ENCODE data around the gene GAPDHS. TPM values are rescaled to one million over a fixed set of nuclear protein-coding genes. Genes with fewer than 3 reads are reported as not detected.

GAPDHS gene
- total RNA-seq, 2 donors from 2014 or later = 13.4 TPM; not detected in 1

- WGBS = 83% methylated on average over 3 of the region's 3 CpGs
- TF ChIP-seq POLR2A (IDR thresholded peaks at IDR 0.05) (no peak), CTCF (IDR thresholded peaks at IDR 0.05) (no peak), POLR2AphosphoS5 (IDR thresholded peaks at IDR 0.05) (no peak)
- H3K4me1 ChIP-seq (replicated peaks) = no peaks in the 10 kb centered on the region
- no peak overlapping the region for H3K27ac ChIP-seq
- H3K36me3 ChIP-seq = no peaks in the 10 kb centered on the region
- H3K27me3 ChIP-seq (replicated peaks; ENCODE audit: insufficient read depth) = peaks cover 4% of the 10 kb centered on the region
- H3K4me3 ChIP-seq = no peak overlapping the region
- intact Hi-C loops (cut with DNase I) = no loop called here
- DNase-seq (ENCODE audit: low spot score) = no peak
- H3K9me3 ChIP-seq = no peaks in the 10 kb centered on the region
Measured at GRCh38 chr19:35516310-35516709, 16.9 kb upstream of the GAPDHS start.

- 79% methylated on average over 2 of the region's 2 CpGs for WGBS
- H3K27me3 ChIP-seq (replicated peaks; ENCODE audit: insufficient read depth) = peaks cover 4% of the 10 kb centered on the region
- no peaks in the 10 kb centered on the region for H3K4me1 ChIP-seq (replicated peaks)
- no peaks in the 10 kb centered on the region for H3K9me3 ChIP-seq
- H3K4me3 ChIP-seq = no peak overlapping the region
- DNase-seq (ENCODE audit: low spot score) = no peak
- intact Hi-C loops (cut with DNase I) = no loop called here
- no peaks in the 10 kb centered on the region for H3K36me3 ChIP-seq
- TF ChIP-seq POLR2A (IDR thresholded peaks at IDR 0.05) (no peak), POLR2AphosphoS5 (IDR thresholded peaks at IDR 0.05) (no peak), CTCF (IDR thresholded peaks at IDR 0.05) (no peak)
- H3K27ac ChIP-seq = no peak overlapping the region
Measured at GRCh38 chr19:35517342-35517741, 15.9 kb upstream of the GAPDHS start.

GRCh38 chr19:35518313-35518712 lies 14.9 kb upstream of the GAPDHS start:
- TF ChIP-seq CTCF (IDR thresholded peaks at IDR 0.05) = no peak
- TF ChIP-seq POLR2A (IDR thresholded peaks at IDR 0.05) = no peak
- no peak for TF ChIP-seq POLR2AphosphoS5 (IDR thresholded peaks at IDR 0.05)
- H3K4me1 ChIP-seq (replicated peaks) = no peaks in the 10 kb centered on the region
- intact Hi-C loops (cut with DNase I) = no loop called here
- no peak overlapping the region for H3K4me3 ChIP-seq
- H3K9me3 ChIP-seq = no peaks in the 10 kb centered on the region
- H3K27me3 ChIP-seq (replicated peaks; ENCODE audit: insufficient read depth) = peaks cover 4% of the 10 kb centered on the region
- WGBS = 76% methylated on average over 6 of the region's 6 CpGs
- H3K27ac ChIP-seq = no peak overlapping the region
- no peaks in the 10 kb centered on the region for H3K36me3 ChIP-seq
- no peak for DNase-seq (ENCODE audit: low spot score)

- intact Hi-C loops (cut with DNase I) = no loop called here
- TF ChIP-seq POLR2AphosphoS5 (IDR thresholded peaks at IDR 0.05) = no peak
- no peak for TF ChIP-seq CTCF (IDR thresholded peaks at IDR 0.05)
- TF ChIP-seq POLR2A (IDR thresholded peaks at IDR 0.05) = no peak
- no peak overlapping the region for H3K27ac ChIP-seq
- WGBS = 29% methylated on average over 7 of the region's 7 CpGs
- H3K4me3 ChIP-seq = no peak overlapping the region
- no peaks in the 10 kb centered on the region for H3K4me1 ChIP-seq (replicated peaks)
- peaks cover 3% of the 10 kb centered on the region for H3K27me3 ChIP-seq (replicated peaks; ENCODE audit: insufficient read depth)
- no peak for DNase-seq (ENCODE audit: low spot score)
- no peaks in the 10 kb centered on the region for H3K36me3 ChIP-seq
- no peaks in the 10 kb centered on the region for H3K9me3 ChIP-seq
Measured at GRCh38 chr19:35519291-35519690, 14.0 kb upstream of the GAPDHS start.

GRCh38 chr19:35521124-35521743 lies 12.0 kb upstream of the GAPDHS start:
- H3K27ac ChIP-seq = no peak overlapping the region
- TF ChIP-seq CTCF (IDR thresholded peaks at IDR 0.05) = no peak
- TF ChIP-seq POLR2AphosphoS5 (IDR thresholded peaks at IDR 0.05) = no peak
- TF ChIP-seq POLR2A (IDR thresholded peaks at IDR 0.05) = no peak
- no peaks in the 10 kb centered on the region for H3K9me3 ChIP-seq
- intact Hi-C loops (cut with DNase I) = no loop called here
- no peak for DNase-seq (ENCODE audit: low spot score)
- no peak overlapping the region for H3K4me3 ChIP-seq
- H3K27me3 ChIP-seq (replicated peaks; ENCODE audit: insufficient read depth) = no peaks in the 10 kb centered on the region
- H3K36me3 ChIP-seq = no peaks in the 10 kb centered on the region
- 65% methylated on average over 15 of the region's 16 CpGs for WGBS
- no peaks in the 10 kb centered on the region for H3K4me1 ChIP-seq (replicated peaks)
